ENCODE data around the gene ZNF467. TPM values are rescaled to one million over a fixed set of nuclear protein-coding genes. Genes with fewer than 3 reads are reported as not detected.

ZNF467 gene
- total RNA-seq, 2 donors from 2014 or later: 0.23 to 0.25 TPM

GRCh38 chr7:149748076-149748874, 25.1 kb downstream of the ZNF467 start:
- DNase-seq (ENCODE audit: low spot score in 2 of 2): no peak
- no peak overlapping the region for H3K27ac Mint-ChIP-seq
- peaks cover 0 to 5% of the 10 kb centered on the region in 2 donors for H3K9me3 Mint-ChIP-seq
- no peaks in the 10 kb centered on the region for H3K36me3 Mint-ChIP-seq
- ATAC-seq: no peak

- no peak for ATAC-seq
- no peak for DNase-seq (ENCODE audit: low spot score in 2 of 2)
- H3K36me3 Mint-ChIP-seq: no peaks in the 10 kb centered on the region
- H3K9me3 Mint-ChIP-seq: no peaks in the 10 kb centered on the region
- no peak overlapping the region for H3K27ac Mint-ChIP-seq
Observed at GRCh38 chr7:149743476-149744255, 29.7 kb downstream of the ZNF467 start.

- ATAC-seq: peak; percentile 81 to 88
- DNase-seq (ENCODE audit: low spot score in 2 of 2): peak in 1 of 2 donors; percentile 75
- H3K9me3 Mint-ChIP-seq: no peaks in the 10 kb centered on the region
- H3K36me3 Mint-ChIP-seq: no peaks in the 10 kb centered on the region
- peak overlapping the region; percentile 4 to 25 for H3K27ac Mint-ChIP-seq
Observed at GRCh38 chr7:149742075-149742701, 31.2 kb downstream of the ZNF467 start.

- DNase-seq (ENCODE audit: low spot score in 2 of 2) (no peak), ATAC-seq (peak; percentile 28 to 43)
- Mint-ChIP-seq H3K36me3 (no peaks in the 10 kb centered on the region), H3K9me3 (no peaks in the 10 kb centered on the region), H3K27ac (peak overlapping the region in 1 of 2 donors; percentile 4)
Observed at GRCh38 chr7:149741629-149742028, 31.8 kb downstream of the ZNF467 start.

GRCh38 chr7:149736478-149737360, 36.7 kb downstream of the ZNF467 start:
- H3K27ac Mint-ChIP-seq: no peak overlapping the region
- no peaks in the 10 kb centered on the region for H3K9me3 Mint-ChIP-seq
- no peak for ATAC-seq
- H3K36me3 Mint-ChIP-seq: no peaks in the 10 kb centered on the region
- DNase-seq (ENCODE audit: low spot score in 2 of 2): no peak

- ATAC-seq (no peak), DNase-seq (ENCODE audit: low spot score in 2 of 2) (no peak)
- H3K27ac Mint-ChIP-seq: no peak overlapping the region
- no peaks in the 10 kb centered on the region for H3K9me3 Mint-ChIP-seq
- no peaks in the 10 kb centered on the region for H3K36me3 Mint-ChIP-seq
Observed at GRCh38 chr7:149735779-149736477, 37.5 kb downstream of the ZNF467 start.

GRCh38 chr7:149735181-149735602, 38.2 kb downstream of the ZNF467 start:
- DNase-seq (ENCODE audit: low spot score in 2 of 2) (no peak), ATAC-seq (no peak)
- Mint-ChIP-seq H3K27ac (no peak overlapping the region), H3K9me3 (no peaks in the 10 kb centered on the region), H3K36me3 (no peaks in the 10 kb centered on the region)

- no peaks in the 10 kb centered on the region for H3K36me3 Mint-ChIP-seq
- no peak overlapping the region for H3K27ac Mint-ChIP-seq
- DNase-seq (ENCODE audit: low spot score in 2 of 2) (no peak), ATAC-seq (no peak)
- no peaks in the 10 kb centered on the region for H3K9me3 Mint-ChIP-seq
Observed at GRCh38 chr7:149734791-149735075, 38.7 kb downstream of the ZNF467 start.

GRCh38 chr7:149733924-149734790, 39.2 kb downstream of the ZNF467 start:
- ATAC-seq: no peak
- no peaks in the 10 kb centered on the region for H3K36me3 Mint-ChIP-seq
- H3K9me3 Mint-ChIP-seq: no peaks in the 10 kb centered on the region
- DNase-seq (ENCODE audit: low spot score in 2 of 2): peak in 1 of 2 donors; percentile 47
- no peak overlapping the region for H3K27ac Mint-ChIP-seq

- Mint-ChIP-seq H3K9me3 (no peaks in the 10 kb centered on the region), H3K36me3 (no peaks in the 10 kb centered on the region), H3K27ac (no peak overlapping the region)
- DNase-seq (ENCODE audit: low spot score in 2 of 2) (no peak), ATAC-seq (no peak)
Observed at GRCh38 chr7:149733131-149733923, 40.1 kb downstream of the ZNF467 start.

GRCh38 chr7:149732611-149733010, 40.8 kb downstream of the ZNF467 start:
- Mint-ChIP-seq H3K9me3 (no peaks in the 10 kb centered on the region), H3K36me3 (no peaks in the 10 kb centered on the region), H3K27ac (no peak overlapping the region)
- ATAC-seq: no peak
- no peak for DNase-seq (ENCODE audit: low spot score in 2 of 2)

GRCh38 chr7:149732111-149732561, 41.3 kb downstream of the ZNF467 start:
- no peaks in the 10 kb centered on the region for H3K36me3 Mint-ChIP-seq
- no peak for DNase-seq (ENCODE audit: low spot score in 2 of 2)
- no peak for ATAC-seq
- H3K9me3 Mint-ChIP-seq: no peaks in the 10 kb centered on the region
- H3K27ac Mint-ChIP-seq: no peak overlapping the region

- DNase-seq (ENCODE audit: low spot score in 2 of 2) (no peak), ATAC-seq (no peak)
- no peak overlapping the region for H3K27ac Mint-ChIP-seq
- H3K36me3 Mint-ChIP-seq: no peaks in the 10 kb centered on the region
- H3K9me3 Mint-ChIP-seq: no peaks in the 10 kb centered on the region
Observed at GRCh38 chr7:149731207-149731955, 42.0 kb downstream of the ZNF467 start.

Data from activated naive CD4-positive, alpha-beta T cell treated with anti-CD3 and anti-CD28 coated beads, Interleukin-2, amount 50 U/mL, for 72 hours (primary cell).